Common myeloid progenitor, CD34-positive (primary cell): ENCODE results near the gene TNFRSF25.
"Not testable (repeated sequence)": the region's sequence is repeated elsewhere in the genome, so short reads cannot be mapped to it uniquely, and the experiment has no call there.

Experiments
- CTCF ChIA-PET: fragments of 350-600 bp; sonication (Branson Sonifier 250); formaldehyde crosslinking; loops from one replicate; lab custom pipeline; 2021; ENCODE audit warnings: antibody characterized with exemption; lab: Charles Lee
- POLR2A ChIA-PET: fragments of 350-600 bp; sonication (Branson Sonifier 250); formaldehyde crosslinking; loops from one replicate; lab custom pipeline; 2021; ENCODE audit warnings: antibody characterized with exemption; lab: Charles Lee
- DNase-seq, 3 donors: peaks; one replicate each; pipeline versions ENCODE4 v3.0.0 to v3.0.0-alpha.2; 2013
- H3K27ac ChIP-seq, 2 experiments: 1 replicate in 1 of 2; 2 replicates in 1 of 2; pipeline ENCODE4 v1.7.0; 2013; ENCODE audit warnings: inconsistent platforms in 2 of 2, low read length in 2 of 2, mild to moderate bottlenecking in 2 of 2, low read depth in 1 of 2, moderate library complexity in 1 of 2; ENCODE audit not compliant: severe bottlenecking in 2 of 2, insufficient read depth in 1 of 2, poor library complexity in 1 of 2
- H3K27me3 ChIP-seq, 5 experiments: replicated peaks in 2 of 5; 1 replicate in 3 of 5; 2 replicates in 2 of 5; pipeline versions ENCODE4 v1.6.1 to v1.7.0; 2013; ENCODE audit warnings: low read length in 4 of 5, mild to moderate bottlenecking in 2 of 5, moderate library complexity in 2 of 5, inconsistent platforms in 1 of 5; ENCODE audit not compliant: insufficient read depth in 5 of 5, control insufficient read depth in 4 of 5
- H3K36me3 ChIP-seq, 4 experiments: 1 replicate in 2 of 4; 2 replicates in 2 of 4; pipeline versions ENCODE4 v1.6.1 to v1.7.0; 2013; ENCODE audit warnings: low read length in 3 of 4, control low read depth in 1 of 4, mild to moderate bottlenecking in 1 of 4; ENCODE audit not compliant: control insufficient read depth in 4 of 4, insufficient read depth in 4 of 4
- H3K4me1 ChIP-seq, 4 experiments: 1 replicate in 3 of 4; 2 replicates in 1 of 4; pipeline versions ENCODE4 v1.6.1 to v1.7.1; 2013; ENCODE audit warnings: low read length in 3 of 4, mild to moderate bottlenecking in 3 of 4, control low read depth in 1 of 4, inconsistent platforms in 1 of 4, moderate library complexity in 1 of 4; ENCODE audit not compliant: control insufficient read depth in 4 of 4, insufficient read depth in 4 of 4; ENCODE audit errors: control extremely low read depth in 1 of 4
- H3K4me3 ChIP-seq, 7 experiments: 1 replicate in 4 of 7; 2 replicates in 3 of 7; pipeline versions ENCODE4 v1.5.1 to v1.7.0; 2013; ENCODE audit warnings: mild to moderate bottlenecking in 7 of 7, low read length in 6 of 7, moderate library complexity in 6 of 7, inconsistent platforms in 2 of 7, low read depth in 2 of 7, control low read depth in 1 of 7; ENCODE audit not compliant: insufficient read depth in 4 of 7, control insufficient read depth in 1 of 7; ENCODE audit errors: extremely low read depth in 1 of 7
- H3K9me3 ChIP-seq, 5 experiments: 1 replicate in 4 of 5; 2 replicates in 1 of 5; pipeline versions ENCODE4 v1.6.1 to v1.7.1; 2013; ENCODE audit warnings: low read length in 4 of 5, mild to moderate bottlenecking in 2 of 5, inconsistent platforms in 1 of 5, low read depth in 1 of 5, moderate library complexity in 1 of 5; ENCODE audit not compliant: control insufficient read depth in 4 of 5, insufficient read depth in 2 of 5; ENCODE audit errors: control extremely low read depth in 1 of 5
- WGBS: methylation state at CpG from one replicate; pipeline ENCODE4 v1.1.5; 2013; ENCODE audit not compliant: insufficient coverage; 5-methylcytosine and 5-hydroxymethylcytosine counted together

The TNFRSF25 gene

GRCh38 chr1:6447818-6448748, 17.9 kb downstream of the TNFRSF25 start:
- WGBS, result 3% methylated on average over 47 of the region's 68 CpGs
- POLR2A ChIA-PET, result no interaction called here
- Histone ChIP-seq H3K4me3 (peak overlapping the region in 1 of 7 experiments; percentile 4), H3K27ac (no peak overlapping the region), H3K4me1 (peaks cover 0 to 30% (median 9%) of the 10 kb centered on the region in 4 experiments), H3K27me3 (peaks cover 0 to 82% (median 27%) of the 10 kb centered on the region in 5 experiments), H3K36me3 (no peaks in the 10 kb centered on the region), H3K9me3 (no peaks in the 10 kb centered on the region)
- CTCF ChIA-PET, result interaction anchor here (0.8 to 5.7 kb wide), 5 partner anchors 11 to 25 kb away, joined by 3 to 31 read pairs (median 5); no protein-coding TSS in a partner anchor
- peak in 1 of 3 donors; percentile 24 for DNase-seq

DNA sequence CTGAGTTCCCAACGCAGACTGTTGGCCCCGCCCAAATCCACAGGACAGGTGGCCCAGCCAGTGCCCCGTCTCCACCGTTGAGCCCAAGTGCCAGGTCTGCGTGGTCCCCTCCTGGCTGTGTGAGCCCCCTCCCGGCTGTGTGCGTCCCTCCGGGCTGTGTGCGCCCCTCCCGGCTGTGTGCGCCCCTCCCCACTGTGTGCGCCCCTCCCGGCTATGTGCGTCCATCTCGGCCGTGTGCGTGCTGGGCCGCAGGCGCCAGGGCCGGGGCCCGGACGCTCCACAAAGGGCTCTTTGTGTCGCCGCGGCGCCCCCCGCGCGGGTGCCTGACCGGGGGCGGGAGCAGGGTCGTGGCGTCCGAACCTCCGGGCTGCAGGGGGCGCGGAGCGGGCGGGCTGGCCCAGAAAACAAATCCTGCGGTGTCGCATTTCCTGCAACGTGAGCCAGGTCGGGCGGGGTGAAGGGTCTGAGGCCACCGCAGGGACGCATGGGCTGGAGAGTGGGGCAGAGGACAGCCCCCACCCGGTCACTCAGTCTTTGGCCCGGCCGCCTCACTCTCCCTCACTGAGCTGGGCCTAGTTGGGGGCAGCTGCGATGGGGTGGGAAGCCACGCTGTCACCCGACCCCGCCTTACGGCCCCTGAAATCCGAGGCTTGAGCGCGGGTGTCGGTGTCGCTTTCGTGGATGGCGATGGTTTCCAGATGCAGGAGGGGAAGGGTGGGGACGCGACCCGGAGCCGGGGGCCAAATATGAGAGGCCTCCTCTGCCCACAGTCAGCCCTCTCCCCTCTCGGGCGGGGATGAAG, 18.8 kb downstream of the TNFRSF25 start:
- Histone ChIP-seq H3K4me3 (peak overlapping the region in 1 of 7 experiments; percentile 10), H3K9me3 (no peaks in the 10 kb centered on the region), H3K27me3 (peaks cover 0 to 73% (median 28%) of the 10 kb centered on the region in 5 experiments), H3K4me1 (peaks cover 0 to 30% (median 9%) of the 10 kb centered on the region in 4 experiments), H3K27ac (no peak overlapping the region), H3K36me3 (no peaks in the 10 kb centered on the region)
- DNase-seq, result no peak
- 2% methylated on average over 42 of the region's 67 CpGs for WGBS
- POLR2A ChIA-PET, result no interaction called here
- CTCF ChIA-PET, result interaction anchor here (1.4 to 1.8 kb wide), 2 partner anchors 8 to 12 kb away, joined by 3 to 6 read pairs; no protein-coding TSS in a partner anchor

DNA sequence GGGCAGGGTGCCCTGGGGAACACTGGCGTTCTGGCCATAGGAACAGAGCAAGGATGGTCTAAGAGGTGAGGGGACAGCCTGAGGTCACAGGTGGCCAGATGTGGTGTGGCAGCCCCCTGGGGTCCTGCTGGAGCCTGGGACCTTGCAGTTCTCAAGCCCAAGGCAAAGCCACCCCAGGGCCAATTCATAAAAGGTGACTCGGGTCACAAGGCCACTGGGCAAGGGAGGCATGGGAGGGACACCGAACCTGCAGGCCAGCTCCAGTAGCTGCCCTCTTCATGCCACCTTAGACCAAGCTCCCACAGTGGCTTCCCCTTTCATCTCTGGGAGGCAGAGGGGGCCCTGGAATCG, 19.3 kb downstream of the TNFRSF25 start:
- ChIA-PET POLR2A (no interaction called here), CTCF (interaction anchor here (1.4 to 1.8 kb wide), 2 partner anchors 8 to 13 kb away, joined by 3 to 6 read pairs; no protein-coding TSS in a partner anchor)
- peaks cover 0 to 30% (median 9%) of the 10 kb centered on the region in 4 experiments for H3K4me1 ChIP-seq
- no peak overlapping the region for H3K27ac ChIP-seq
- WGBS, result 44% methylated on average over 3 of the region's 4 CpGs
- no peaks in the 10 kb centered on the region for H3K36me3 ChIP-seq
- no peaks in the 10 kb centered on the region for H3K9me3 ChIP-seq
- DNase-seq, result no peak
- peaks cover 0 to 70% (median 28%) of the 10 kb centered on the region in 5 experiments for H3K27me3 ChIP-seq
- no peak overlapping the region for H3K4me3 ChIP-seq

- CTCF ChIA-PET, result interaction anchor here (0.7 to 1.4 kb wide), 4 partner anchors 9 to 358 kb away, joined by 3 read pairs; no protein-coding TSS in a partner anchor
- H3K36me3 ChIP-seq, H3K27ac ChIP-seq, POLR2A ChIA-PET, DNase-seq, H3K9me3 ChIP-seq, H3K4me3 ChIP-seq: not testable (repeated sequence)
- WGBS, result 80% methylated on average over 1 of the region's 4 CpGs
- H3K27me3 ChIP-seq, result peaks cover 0 to 70% (median 33%) of the 10 kb centered on the region in 5 experiments
- peaks cover 0 to 30% (median 10%) of the 10 kb centered on the region in 4 experiments for H3K4me1 ChIP-seq
These were observed 20.0 kb downstream of the TNFRSF25 start for GRCh38 chr1:6445929-6446328.

DNA sequence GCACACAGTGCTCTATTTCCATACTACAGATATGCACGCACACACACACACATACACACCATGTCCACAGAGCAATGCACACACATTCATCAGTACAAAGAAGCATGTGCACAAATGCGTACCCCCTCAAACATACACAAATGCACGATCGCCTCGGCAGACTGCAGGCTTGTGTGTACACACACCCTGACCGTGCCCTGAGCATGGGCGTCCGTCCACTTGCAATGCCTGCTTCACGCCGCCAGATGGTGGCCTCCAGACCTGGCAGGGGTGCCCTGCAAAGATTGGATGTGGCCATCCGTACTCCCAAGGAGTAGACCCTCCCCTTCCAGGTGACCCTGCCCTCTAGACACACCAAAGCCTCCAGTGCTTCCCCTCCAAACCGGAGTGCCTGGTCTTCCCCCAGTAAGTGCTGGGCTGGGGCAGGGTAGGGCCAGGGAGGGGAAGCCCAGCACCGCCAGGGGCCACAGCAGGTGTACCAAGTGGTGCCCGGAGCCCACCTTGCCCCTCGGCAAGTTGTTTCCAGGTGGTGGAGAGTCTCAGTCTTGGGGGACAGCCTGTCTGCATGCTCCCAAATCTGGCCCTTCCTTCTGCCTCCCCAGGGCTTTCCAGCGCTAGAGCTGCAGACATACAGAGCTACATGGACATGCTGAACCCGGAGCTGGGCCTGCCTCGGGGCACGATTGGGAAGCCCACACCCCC, 20.8 kb downstream of the TNFRSF25 start:
- H3K4me1 ChIP-seq, result peaks cover 0 to 30% (median 12%) of the 10 kb centered on the region in 4 experiments
- H3K27ac ChIP-seq, result no peak overlapping the region
- POLR2A ChIA-PET, result no interaction called here
- H3K9me3 ChIP-seq, result no peaks in the 10 kb centered on the region
- H3K27me3 ChIP-seq, result peaks cover 0 to 68% (median 30%) of the 10 kb centered on the region in 5 experiments
- WGBS, result 58% methylated on average over 3 of the region's 19 CpGs
- DNase-seq, result peak in 1 of 3 donors; percentile 50
- no peak overlapping the region for H3K4me3 ChIP-seq
- H3K36me3 ChIP-seq, result no peaks in the 10 kb centered on the region
- CTCF ChIA-PET, result interaction anchor here (1.1 to 1.2 kb wide), 3 partner anchors 11 to 42 kb away, joined by 3 read pairs; no protein-coding TSS in a partner anchor

DNA sequence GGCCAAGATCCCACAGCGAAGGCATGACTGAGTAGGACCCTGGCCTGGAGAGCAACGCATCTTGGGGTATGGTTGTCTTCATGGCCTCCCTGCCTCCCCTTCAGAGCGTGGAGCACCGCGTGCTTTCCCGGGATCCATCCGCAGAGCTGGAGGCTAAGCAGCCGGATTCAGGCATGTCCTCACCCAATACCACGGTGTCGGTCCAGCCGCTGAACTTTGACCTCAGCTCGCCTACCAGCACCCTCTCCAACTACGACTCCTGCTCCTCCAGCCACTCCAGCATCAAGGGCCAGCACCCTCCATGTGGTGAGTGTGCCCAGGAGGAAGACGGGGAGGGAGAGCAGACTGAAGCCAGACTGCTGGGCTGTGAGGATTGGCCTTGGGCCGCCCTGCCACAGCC, 21.6 kb downstream of the TNFRSF25 start:
- Histone ChIP-seq H3K4me1 (peaks cover 0 to 33% (median 14%) of the 10 kb centered on the region in 4 experiments), H3K4me3 (no peak overlapping the region), H3K36me3 (no peaks in the 10 kb centered on the region), H3K9me3 (no peaks in the 10 kb centered on the region), H3K27ac (no peak overlapping the region), H3K27me3 (peaks cover 0 to 68% (median 25%) of the 10 kb centered on the region in 5 experiments)
- CTCF ChIA-PET, result interaction anchor here (1.1 kb wide), 1 partner anchor 11 kb away, joined by 3 read pairs; no protein-coding TSS in a partner anchor
- no peak for DNase-seq
- 97% methylated on average over 13 of the region's 15 CpGs for WGBS
- POLR2A ChIA-PET, result no interaction called here
